Measurements from ENCODE around the gene STPG4.

STPG4 gene

GRCh38 chr2:47060652-47061170 is 94.4 kb downstream of the STPG4 start:
- Histone ChIP-seq H3K9ac (ENCODE audit: low read length) (no peak overlapping the region), H2AK5ac (ENCODE audit: low read length, severe bottlenecking) (no peak overlapping the region), H3K36me3 (ENCODE audit: control insufficient read depth in 1 of 2, insufficient read depth in 2 of 2, low read depth in 1 of 2, low read length in 2 of 2) (peaks cover 30 to 51% of the 10 kb centered on the region in 2 experiments), H3K23ac (ENCODE audit: low read length in 2 of 2) (no peak overlapping the region), H2BK12ac (ENCODE audit: low read length in 2 of 2) (peak overlapping the region; percentile 91), H3K4me2 (ENCODE audit: low read length, poor library complexity, severe bottlenecking) (no peak overlapping the region), H4K91ac (ENCODE audit: low read length) (peak overlapping the region; percentile 70), H4K8ac (ENCODE audit: low read length) (peak overlapping the region; percentile 52), H2AFZ (ENCODE audit: low read depth, low read length) (no peak overlapping the region), H3K14ac (ENCODE audit: low read length in 2 of 2) (peak overlapping the region in 1 of 2 experiments; percentile 73), H3K4me1 (ENCODE audit: control insufficient read depth, insufficient read depth, low read depth, low read length) (peaks cover 41% of the 10 kb centered on the region), H3K27ac (ENCODE audit: low read length, poor library complexity, severe bottlenecking) (no peak overlapping the region), H3K4me3 (ENCODE audit: insufficient read depth in 1 of 2, low read depth in 1 of 2, low read length in 2 of 2) (no peak overlapping the region), H3K18ac (ENCODE audit: low read depth in 1 of 2, low read length in 2 of 2) (peak overlapping the region; percentile 46 to 51), H2BK5ac (ENCODE audit: low read depth, low read length, poor library complexity, severe bottlenecking) (no peak overlapping the region), H3K9me3 (ENCODE audit: control insufficient read depth, low read length) (no peaks in the 10 kb centered on the region), H2BK120ac (ENCODE audit: low read depth, low read length) (peak overlapping the region; percentile 19), H3K27me3 (ENCODE audit: control insufficient read depth in 1 of 2, insufficient read depth in 1 of 2, low read length in 2 of 2) (no peaks in the 10 kb centered on the region), H3K4ac (ENCODE audit: low read depth in 1 of 2, low read length in 2 of 2) (peak overlapping the region; percentile 17 to 61), H2BK15ac (ENCODE audit: low read depth, poor library complexity, severe bottlenecking) (peak overlapping the region; percentile 73), H3K79me1 (replicated peaks; ENCODE audit: low read length, poor library complexity, severe bottlenecking) (peaks cover 9% of the 10 kb centered on the region)
- WGBS: 89% methylated on average over 8 of the region's 11 CpGs
- no peak for DNase-seq

GRCh38 chr2:47058003-47058931 is 96.8 kb downstream of the STPG4 start:
- Histone ChIP-seq H3K4ac (ENCODE audit: low read depth in 1 of 2, low read length in 2 of 2) (peak overlapping the region; percentile 94 to 99), H2BK12ac (ENCODE audit: low read length in 2 of 2) (peak overlapping the region; percentile 100), H2BK120ac (ENCODE audit: low read depth, low read length) (peak overlapping the region; percentile 57), H4K8ac (ENCODE audit: low read length) (peak overlapping the region; percentile 98), H3K4me1 (ENCODE audit: control insufficient read depth, insufficient read depth, low read depth, low read length) (peaks cover 32% of the 10 kb centered on the region), H3K4me2 (ENCODE audit: low read length, poor library complexity, severe bottlenecking) (no peak overlapping the region), H3K79me1 (replicated peaks; ENCODE audit: low read length, poor library complexity, severe bottlenecking) (peaks cover 8% of the 10 kb centered on the region), H3K36me3 (ENCODE audit: control insufficient read depth in 1 of 2, insufficient read depth in 2 of 2, low read depth in 1 of 2, low read length in 2 of 2) (peaks cover 33 to 52% of the 10 kb centered on the region in 2 experiments), H2BK15ac (ENCODE audit: low read depth, poor library complexity, severe bottlenecking) (peak overlapping the region; percentile 87), H4K91ac (ENCODE audit: low read length) (peak overlapping the region; percentile 99), H3K9me3 (ENCODE audit: control insufficient read depth, low read length) (no peaks in the 10 kb centered on the region), H2AFZ (ENCODE audit: low read depth, low read length) (no peak overlapping the region), H3K9ac (ENCODE audit: low read length) (peak overlapping the region; percentile 74), H2AK5ac (ENCODE audit: low read length, severe bottlenecking) (peak overlapping the region; percentile 82), H3K18ac (ENCODE audit: low read depth in 1 of 2, low read length in 2 of 2) (peak overlapping the region; percentile 61 to 87), H3K27me3 (ENCODE audit: control insufficient read depth in 1 of 2, insufficient read depth in 1 of 2, low read length in 2 of 2) (no peaks in the 10 kb centered on the region), H3K27ac (ENCODE audit: low read length, poor library complexity, severe bottlenecking) (no peak overlapping the region), H2BK5ac (ENCODE audit: low read depth, low read length, poor library complexity, severe bottlenecking) (no peak overlapping the region), H3K4me3 (ENCODE audit: insufficient read depth in 1 of 2, low read depth in 1 of 2, low read length in 2 of 2) (peak overlapping the region in 1 of 2 experiments; percentile 4), H3K14ac (ENCODE audit: low read length in 2 of 2) (peak overlapping the region in 1 of 2 experiments; percentile 98), H3K23ac (ENCODE audit: low read length in 2 of 2) (peak overlapping the region in 1 of 2 experiments; percentile 5)
- 51% methylated on average over 10 of the region's 11 CpGs for WGBS
- peak; percentile 97 for DNase-seq

GRCh38 chr2:47057687-47058002 is 97.5 kb downstream of the STPG4 start:
- Histone ChIP-seq H3K18ac (ENCODE audit: low read depth in 1 of 2, low read length in 2 of 2) (peak overlapping the region; percentile 61 to 87), H3K36me3 (ENCODE audit: control insufficient read depth in 1 of 2, insufficient read depth in 2 of 2, low read depth in 1 of 2, low read length in 2 of 2) (peaks cover 38 to 52% of the 10 kb centered on the region in 2 experiments), H3K4me3 (ENCODE audit: insufficient read depth in 1 of 2, low read depth in 1 of 2, low read length in 2 of 2) (peak overlapping the region in 1 of 2 experiments; percentile 4), H3K27ac (ENCODE audit: low read length, poor library complexity, severe bottlenecking) (no peak overlapping the region), H3K4me2 (ENCODE audit: low read length, poor library complexity, severe bottlenecking) (no peak overlapping the region), H2BK15ac (ENCODE audit: low read depth, poor library complexity, severe bottlenecking) (peak overlapping the region; percentile 91), H2AFZ (ENCODE audit: low read depth, low read length) (no peak overlapping the region), H3K79me1 (replicated peaks; ENCODE audit: low read length, poor library complexity, severe bottlenecking) (peaks cover 8% of the 10 kb centered on the region), H3K9ac (ENCODE audit: low read length) (peak overlapping the region; percentile 74), H4K91ac (ENCODE audit: low read length) (peak overlapping the region; percentile 99), H3K4me1 (ENCODE audit: control insufficient read depth, insufficient read depth, low read depth, low read length) (peaks cover 32% of the 10 kb centered on the region), H4K8ac (ENCODE audit: low read length) (peak overlapping the region; percentile 98), H2AK5ac (ENCODE audit: low read length, severe bottlenecking) (peak overlapping the region; percentile 82), H2BK12ac (ENCODE audit: low read length in 2 of 2) (peak overlapping the region; percentile 100), H2BK120ac (ENCODE audit: low read depth, low read length) (peak overlapping the region; percentile 57), H3K14ac (ENCODE audit: low read length in 2 of 2) (peak overlapping the region in 1 of 2 experiments; percentile 98), H2BK5ac (ENCODE audit: low read depth, low read length, poor library complexity, severe bottlenecking) (no peak overlapping the region), H3K9me3 (ENCODE audit: control insufficient read depth, low read length) (no peaks in the 10 kb centered on the region), H3K4ac (ENCODE audit: low read depth in 1 of 2, low read length in 2 of 2) (peak overlapping the region; percentile 94 to 99), H3K23ac (ENCODE audit: low read length in 2 of 2) (no peak overlapping the region), H3K27me3 (ENCODE audit: control insufficient read depth in 1 of 2, insufficient read depth in 1 of 2, low read length in 2 of 2) (no peaks in the 10 kb centered on the region)
- WGBS: 54% methylated on average over 2 of the region's 2 CpGs
- DNase-seq: peak; percentile 40
